Activated CD4-positive, alpha-beta T cell treated with anti-CD3 and anti-CD28 coated beads for 36 hours (primary cell): ENCODE data around the gene SEPTIN6. TPM values are rescaled to one million over a fixed set of nuclear protein-coding genes. Genes with fewer than 3 reads are reported as not detected.

Experiments
- ATAC-seq: fragments of 200-7000 bp; cut with Tn5 transposase; one replicate; pipeline ENCODE4 v1.10.0; 2021; ENCODE audit warnings: mild to moderate bottlenecking, moderate library complexity
- CTCF ChIA-PET: fragments of 350-600 bp; sonication (Branson Sonifier 250); formaldehyde crosslinking; loops from one replicate; lab custom pipeline; 2021; ENCODE audit warnings: antibody characterized with exemption; lab: Charles Lee
- POLR2A ChIA-PET: fragments of 350-600 bp; sonication (Branson Sonifier 250); formaldehyde crosslinking; loops from one replicate; lab custom pipeline; 2021; ENCODE audit warnings: antibody characterized with exemption, inconsistent platforms; lab: Charles Lee
- DNase-seq: peaks from one replicate; pipeline ENCODE4 v3.0.0-alpha.2; 2020
- H3K27ac Mint-ChIP-seq: one replicate; pipeline ENCODE4 v1.8.0; 2021; ENCODE audit warnings: mixed read lengths
- H3K27me3 Mint-ChIP-seq: one replicate; pipeline ENCODE4 v1.8.0; 2021; ENCODE audit warnings: mixed read lengths
- H3K36me3 Mint-ChIP-seq: one replicate; pipeline ENCODE4 v1.8.0; 2021; ENCODE audit warnings: low read depth, mixed read lengths
- H3K4me1 Mint-ChIP-seq: one replicate; pipeline ENCODE4 v1.8.0; 2021; ENCODE audit warnings: mixed read lengths
- H3K4me3 Mint-ChIP-seq: one replicate; pipeline ENCODE4 v1.8.0; 2021; ENCODE audit warnings: mild to moderate bottlenecking, moderate library complexity, mixed read lengths
- H3K9me3 Mint-ChIP-seq: one replicate; pipeline ENCODE4 v1.8.0; 2021; ENCODE audit warnings: low read depth, mixed read lengths
- intact Hi-C, 2 experiments: fragments of 100-400 bp; cut with DNase I in 1 of 2; cut with micrococcal nuclease in 1 of 2; formaldehyde crosslinking; loops; one replicate each; pipeline versions ENCODE4 v1.14.2 to v1.15.1; 2022 to 2024; cut with DNase I, micrococcal nuclease
- total RNA-seq, 2 experiments: library from RNA; stranded (reverse); gene quantifications; one replicate each; pipeline ENCODE4 v1.2.3, GENCODE V29; 2021

The SEPTIN6 gene
- total RNA-seq = 100 to 1,000 TPM; 183 to 233 TPM

DNA sequence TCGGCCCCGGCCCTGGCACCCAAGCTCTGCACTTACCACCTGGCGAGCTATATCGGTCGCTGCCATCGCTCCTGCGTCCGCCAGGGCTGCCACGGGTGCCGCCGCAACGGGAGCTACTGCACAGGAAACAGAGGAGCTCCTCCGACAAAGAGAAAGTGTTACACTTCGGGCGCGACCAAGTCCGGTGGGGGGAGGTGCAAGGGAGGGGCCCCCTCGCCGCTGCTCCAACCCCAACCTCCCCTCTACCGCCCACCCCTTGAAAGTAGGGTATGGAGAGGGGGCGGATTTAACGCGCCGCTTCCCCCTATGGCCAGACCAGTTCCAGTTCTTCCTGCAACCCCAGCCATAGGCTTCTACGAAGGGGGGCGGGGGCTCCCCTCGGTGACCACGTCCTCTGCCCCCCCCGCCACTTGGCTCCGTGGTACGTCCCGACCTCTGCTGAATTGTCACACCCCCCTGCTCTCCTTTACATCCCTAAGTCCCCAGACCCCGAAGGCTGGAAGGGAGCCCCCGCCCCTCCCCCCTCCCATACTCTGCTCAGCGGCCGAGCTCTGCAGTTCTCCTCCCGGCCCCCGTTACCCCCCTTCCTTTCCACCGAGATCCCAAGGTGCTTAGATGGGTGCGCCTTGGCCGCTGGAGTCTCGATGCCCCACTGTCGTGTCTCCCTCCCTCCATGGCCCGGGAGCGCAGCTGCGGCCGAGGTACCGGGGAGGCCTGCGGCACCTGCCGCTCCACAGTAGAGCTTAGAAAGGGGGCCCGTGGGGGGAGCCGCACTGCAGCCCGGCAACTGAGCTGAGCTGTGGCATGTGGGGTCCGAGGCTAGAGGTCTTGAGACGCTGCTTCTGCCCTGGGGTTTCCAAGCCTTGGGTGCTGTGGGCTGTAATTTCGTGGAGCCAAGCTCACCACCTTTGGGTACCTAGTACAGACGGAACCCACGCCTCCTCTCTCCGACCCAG, at the start of gene SEPTIN6:
Gene SEPTIN6, minus strand, starts transcription at position 129 of the 956 bp plus-strand sequence. Its CDS starts 63 bp downstream, at position 66.
- H3K9me3 Mint-ChIP-seq = no peaks in the 10 kb centered on the region
- ATAC-seq = peak; percentile 53
- peaks cover 3% of the 10 kb centered on the region for H3K4me1 Mint-ChIP-seq
- H3K27me3 Mint-ChIP-seq = no peaks in the 10 kb centered on the region
- peak within 1 kb of the TSS; percentile 98 for H3K27ac Mint-ChIP-seq
- intact Hi-C loops = loop anchor here (1.0 to 10.0 kb wide), 13 partner anchors 15 to 459 kb away; partner anchors contain the start of genes UBE2A (in 2 of the 2), NDUFA1 (in 1 of the 2), NKRF (in 1 of the 2) and PGRMC1 (in 1 of the 2)
- ChIA-PET CTCF (interaction anchor here (0.6 to 1.7 kb wide), 8 partner anchors 10 to 220 kb away, joined by 3 to 12 read pairs (median 3); partner anchors contain the start of gene SOWAHD), POLR2A (interaction anchor here (0.6 to 2.7 kb wide), 10 partner anchors 9 to 119 kb away, joined by 3 to 16 read pairs (median 6); no protein-coding TSS in a partner anchor)
- H3K36me3 Mint-ChIP-seq = peaks cover 17% of the 10 kb centered on the region
- peak within 1 kb of the TSS; percentile 98 for H3K4me3 Mint-ChIP-seq
- peak; percentile 90 for DNase-seq

DNA sequence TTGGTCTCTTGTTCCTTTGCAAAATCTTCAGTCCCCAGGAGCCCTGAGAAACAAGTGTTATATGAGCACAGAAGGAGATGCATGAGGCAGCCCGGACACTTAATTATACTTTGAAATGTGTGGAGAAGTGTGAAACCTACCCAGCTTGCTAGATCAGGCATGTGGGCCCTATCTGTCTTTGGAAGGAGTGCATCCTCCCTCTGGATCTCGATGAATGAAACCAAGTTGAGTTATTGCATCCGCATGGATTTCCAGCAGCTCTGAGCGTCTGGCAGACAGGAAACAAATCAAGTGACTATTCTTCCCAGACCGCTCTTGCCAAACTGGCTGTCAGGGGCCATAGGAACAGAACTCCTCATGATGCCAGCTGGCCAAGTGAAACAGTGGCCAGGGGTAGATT, 45.8 kb upstream of the SEPTIN6 start:
- ChIA-PET CTCF (interaction anchor here (2.1 kb wide), 1 partner anchor 9 kb away, joined by 5 read pairs; no protein-coding TSS in a partner anchor), POLR2A (no interaction called here)
- DNase-seq = no peak
- no peak for ATAC-seq
- Mint-ChIP-seq H3K27me3 (no peaks in the 10 kb centered on the region), H3K4me1 (no peaks in the 10 kb centered on the region), H3K9me3 (no peaks in the 10 kb centered on the region), H3K36me3 (no peaks in the 10 kb centered on the region), H3K27ac (no peak overlapping the region), H3K4me3 (no peak overlapping the region)
- intact Hi-C loops = no loop called here

DNA sequence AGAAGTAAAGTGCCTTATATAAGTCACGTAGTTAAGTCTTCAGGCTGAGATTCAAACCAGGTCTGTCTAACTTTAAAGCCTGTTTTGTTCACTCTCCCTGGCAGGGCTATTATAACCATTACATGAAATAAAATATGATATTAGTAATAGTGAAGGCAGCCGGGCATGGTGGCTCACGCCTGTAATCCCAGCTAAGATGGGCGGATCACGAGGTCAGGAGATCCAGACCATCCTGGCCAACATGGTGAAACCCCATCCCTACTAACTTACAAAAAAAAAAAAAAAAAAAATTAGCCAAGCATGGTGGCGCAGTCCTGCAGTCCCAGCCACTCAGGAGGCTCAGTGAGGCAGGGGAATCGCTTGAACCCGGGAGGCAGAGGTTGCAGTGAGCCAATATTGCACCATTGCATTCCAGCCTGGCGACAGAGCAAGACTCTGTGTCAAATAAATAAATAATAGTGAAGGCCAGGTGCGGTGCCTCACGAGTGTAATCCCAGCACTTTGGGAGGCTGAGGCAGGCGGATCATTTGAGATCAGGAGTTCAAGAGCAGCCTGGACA, 43.3 kb upstream of the SEPTIN6 start:
- ATAC-seq = no peak
- CTCF ChIA-PET = interaction anchor here (1.1 to 1.5 kb wide), 2 partner anchors 19 to 22 kb away, joined by 3 to 4 read pairs; partner anchors contain the start of gene SOWAHD
- H3K36me3 Mint-ChIP-seq = no peaks in the 10 kb centered on the region
- no peak overlapping the region for H3K4me3 Mint-ChIP-seq
- intact Hi-C loops = no loop called here
- POLR2A ChIA-PET = no interaction called here
- no peak overlapping the region for H3K27ac Mint-ChIP-seq
- DNase-seq = no peak
- no peaks in the 10 kb centered on the region for H3K4me1 Mint-ChIP-seq
- no peaks in the 10 kb centered on the region for H3K27me3 Mint-ChIP-seq
- no peaks in the 10 kb centered on the region for H3K9me3 Mint-ChIP-seq

DNA sequence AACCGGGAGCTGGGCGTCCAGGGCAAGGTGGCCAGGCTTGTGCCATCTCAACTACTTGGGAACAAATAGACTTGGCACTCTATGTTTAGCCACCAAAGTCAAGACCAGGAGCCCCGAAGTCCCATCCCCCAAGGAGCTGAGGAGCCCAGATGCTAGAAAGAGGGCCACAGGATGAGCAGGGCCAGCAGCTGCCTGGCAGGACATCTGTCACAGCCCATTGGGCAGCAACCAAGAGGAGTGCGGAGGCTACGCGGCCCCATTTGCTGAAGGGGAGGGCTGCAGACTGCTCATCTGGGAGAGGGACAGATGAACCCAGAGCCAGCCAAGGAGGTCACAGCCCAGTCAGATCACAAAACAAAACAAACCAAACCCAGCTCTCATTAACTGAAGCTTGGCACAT, 42.5 kb upstream of the SEPTIN6 start:
- Mint-ChIP-seq H3K27ac (no peak overlapping the region), H3K4me3 (no peak overlapping the region), H3K4me1 (no peaks in the 10 kb centered on the region), H3K9me3 (no peaks in the 10 kb centered on the region), H3K36me3 (no peaks in the 10 kb centered on the region), H3K27me3 (no peaks in the 10 kb centered on the region)
- ChIA-PET POLR2A (interaction anchor here (0.7 kb wide), 1 partner anchor 242 kb away, joined by 3 read pairs; no protein-coding TSS in a partner anchor), CTCF (interaction anchor here (1.0 to 1.5 kb wide), 3 partner anchors 18 to 220 kb away, joined by 3 to 4 read pairs (median 3); partner anchors contain the start of gene SOWAHD)
- intact Hi-C loops = no loop called here
- DNase-seq (no peak), ATAC-seq (no peak)

DNA sequence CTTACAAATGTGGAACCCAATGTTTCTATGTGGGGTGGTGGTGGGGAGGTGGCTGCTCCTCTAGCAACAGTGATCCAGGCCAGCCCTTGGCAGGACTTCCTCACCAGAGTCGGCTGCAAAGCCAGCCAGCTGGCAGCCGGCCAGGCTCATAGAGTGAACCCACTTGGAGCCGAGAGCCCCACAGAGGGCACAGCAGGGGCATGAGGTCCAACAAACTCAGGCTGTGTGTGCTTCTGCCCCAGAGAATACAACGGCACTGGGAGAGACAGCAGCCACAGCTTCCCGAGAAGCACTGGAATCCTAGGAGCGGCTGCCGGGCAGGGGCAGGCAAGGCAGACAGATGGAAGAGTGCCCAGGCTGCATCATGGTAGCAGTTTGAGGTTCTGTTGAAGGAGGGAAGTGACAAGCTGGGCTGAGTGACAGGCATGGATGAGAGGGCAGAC, 42.0 kb upstream of the SEPTIN6 start:
- ChIA-PET POLR2A (no interaction called here), CTCF (interaction anchor here (1.0 to 1.5 kb wide), 3 partner anchors 17 to 219 kb away, joined by 3 to 4 read pairs (median 3); partner anchors contain the start of gene SOWAHD)
- DNase-seq (no peak), ATAC-seq (no peak)
- no peak overlapping the region for H3K27ac Mint-ChIP-seq
- H3K4me1 Mint-ChIP-seq = no peaks in the 10 kb centered on the region
- H3K9me3 Mint-ChIP-seq = no peaks in the 10 kb centered on the region
- intact Hi-C loops = loop anchor here in 1 of 2 experiments (5.0 kb wide), 2 partner anchors 128 to 218 kb away; partner anchors contain the start of gene NKRF
- no peaks in the 10 kb centered on the region for H3K36me3 Mint-ChIP-seq
- H3K4me3 Mint-ChIP-seq = no peak overlapping the region
- no peaks in the 10 kb centered on the region for H3K27me3 Mint-ChIP-seq

DNA sequence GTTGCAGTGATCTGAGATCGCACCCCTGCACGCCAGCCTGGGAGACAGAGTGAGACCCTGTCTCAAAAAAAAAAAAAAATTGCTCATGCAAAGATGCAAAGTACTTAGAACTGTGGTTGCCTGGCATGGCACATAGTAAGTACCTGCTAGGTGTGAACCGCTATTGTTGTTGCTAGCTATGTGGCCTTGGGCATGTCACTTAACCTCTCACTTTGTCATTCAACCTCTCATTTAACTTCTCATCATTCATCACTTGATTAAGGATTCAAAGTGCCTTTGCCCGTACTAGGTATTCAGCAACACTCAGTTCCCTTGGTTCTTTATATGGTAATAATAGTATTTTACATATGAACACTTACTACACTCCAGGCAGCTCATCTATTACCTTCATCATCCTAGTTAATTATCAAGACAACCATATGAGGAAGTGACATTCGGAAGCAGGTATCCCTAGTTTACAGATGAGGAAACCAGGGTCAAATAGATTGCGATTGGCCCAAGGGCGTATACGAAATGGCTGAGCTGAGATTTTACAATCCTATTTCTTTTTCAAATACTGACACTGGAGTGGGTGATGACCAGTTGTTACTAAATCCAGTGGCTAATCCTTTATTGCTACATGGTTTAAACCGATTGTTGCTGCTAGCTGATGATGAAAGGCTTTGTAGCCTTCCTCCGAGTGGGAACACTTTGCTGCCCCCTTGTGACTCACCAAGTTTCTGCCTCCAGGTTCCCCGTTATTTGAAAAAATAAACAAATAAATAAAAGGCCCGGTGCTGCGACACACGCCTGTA, 36.6 kb upstream of the SEPTIN6 start:
- H3K4me1 Mint-ChIP-seq = peaks cover 6% of the 10 kb centered on the region
- ChIA-PET CTCF (interaction anchor here (0.6 to 2.3 kb wide), 22 partner anchors 9 to 521 kb away, joined by 3 to 10 read pairs (median 4); partner anchors contain the start of gene RPL39), POLR2A (no interaction called here)
- intact Hi-C loops = loop anchor here (1.0 to 5.0 kb wide), 5 partner anchors 31 to 213 kb away; partner anchors contain the start of gene NKRF (in 1 of the 2)
- no peaks in the 10 kb centered on the region for H3K9me3 Mint-ChIP-seq
- DNase-seq (peak; percentile 74), ATAC-seq (peak; percentile 60)
- H3K27ac Mint-ChIP-seq = no peak overlapping the region
- no peak overlapping the region for H3K4me3 Mint-ChIP-seq
- H3K27me3 Mint-ChIP-seq = no peaks in the 10 kb centered on the region
- H3K36me3 Mint-ChIP-seq = no peaks in the 10 kb centered on the region

DNA sequence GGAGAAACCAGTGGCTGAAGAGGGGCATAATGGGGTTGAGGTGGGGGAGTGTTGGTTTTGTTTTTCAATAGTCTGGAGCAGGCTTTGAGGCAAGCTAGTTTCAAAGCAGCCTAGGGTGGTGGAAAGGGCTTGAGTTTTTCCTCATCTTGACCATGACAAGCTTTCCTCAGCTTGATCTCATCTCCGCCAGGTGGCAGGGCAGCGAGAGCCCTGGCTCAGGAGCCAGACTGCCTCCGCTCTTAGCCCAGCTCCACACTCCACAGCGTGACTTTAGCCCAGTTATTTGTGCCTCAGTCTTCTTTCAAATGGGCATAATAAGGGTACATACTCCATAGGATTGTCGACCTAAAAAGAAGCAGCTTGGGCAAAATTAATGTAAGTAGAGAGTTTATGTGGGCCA, 35.5 kb upstream of the SEPTIN6 start:
- intact Hi-C loops = no loop called here
- ATAC-seq (no peak), DNase-seq (no peak)
- peaks cover 6% of the 10 kb centered on the region for H3K4me1 Mint-ChIP-seq
- no peaks in the 10 kb centered on the region for H3K36me3 Mint-ChIP-seq
- ChIA-PET POLR2A (no interaction called here), CTCF (interaction anchor here (0.7 to 2.3 kb wide), 12 partner anchors 10 to 523 kb away, joined by 3 to 9 read pairs (median 4); partner anchors contain the start of gene RPL39)
- H3K9me3 Mint-ChIP-seq = no peaks in the 10 kb centered on the region
- no peak overlapping the region for H3K4me3 Mint-ChIP-seq
- H3K27me3 Mint-ChIP-seq = no peaks in the 10 kb centered on the region
- H3K27ac Mint-ChIP-seq = no peak overlapping the region

DNA sequence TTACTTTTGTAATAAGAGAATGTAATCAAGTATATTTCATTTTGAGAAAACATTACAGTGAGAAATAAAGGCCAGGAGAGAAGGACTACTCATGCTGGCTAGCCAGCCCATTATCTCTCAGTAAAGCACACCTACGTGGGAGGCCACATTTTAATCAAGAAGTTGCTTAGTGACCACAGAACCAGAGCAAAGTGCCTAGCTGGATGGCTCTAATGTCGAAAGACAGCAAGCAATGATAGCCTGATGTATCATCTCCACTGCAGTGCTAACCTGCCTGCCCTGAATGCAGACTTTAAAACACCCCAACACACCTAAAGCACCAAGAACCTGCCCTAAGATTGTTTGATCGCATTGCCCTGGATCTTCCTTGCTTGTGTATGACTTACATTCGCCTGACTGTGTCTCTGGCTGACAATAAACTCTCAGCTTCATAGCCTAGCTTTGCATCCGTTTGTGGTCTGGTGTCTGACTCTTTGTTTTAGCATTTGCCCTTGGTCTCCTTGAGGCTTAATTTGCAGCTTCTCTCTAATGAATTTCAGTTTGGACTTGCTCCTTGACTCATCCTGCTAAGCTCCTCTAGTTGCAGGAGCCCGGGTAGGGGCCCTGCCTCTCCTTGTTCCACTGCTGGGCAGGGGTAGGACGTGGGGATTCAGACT, 34.1 kb upstream of the SEPTIN6 start:
- Mint-ChIP-seq H3K27ac (peak overlapping the region; percentile 67), H3K4me3 (peak overlapping the region; percentile 15), H3K36me3 (no peaks in the 10 kb centered on the region), H3K27me3 (no peaks in the 10 kb centered on the region), H3K9me3 (no peaks in the 10 kb centered on the region), H3K4me1 (peaks cover 6% of the 10 kb centered on the region)
- intact Hi-C loops = no loop called here
- DNase-seq (peak; percentile 5), ATAC-seq (peak; percentile 81)
- ChIA-PET POLR2A (interaction anchor here (0.6 kb wide), 1 partner anchor 34 kb away, joined by 4 read pairs; the partner anchor contains the start of gene SEPTIN6), CTCF (interaction anchor here (0.6 to 2.3 kb wide), 9 partner anchors 18 to 211 kb away, joined by 3 to 5 read pairs (median 4); partner anchors contain the start of genes RPL39 and SEPTIN6)

DNA sequence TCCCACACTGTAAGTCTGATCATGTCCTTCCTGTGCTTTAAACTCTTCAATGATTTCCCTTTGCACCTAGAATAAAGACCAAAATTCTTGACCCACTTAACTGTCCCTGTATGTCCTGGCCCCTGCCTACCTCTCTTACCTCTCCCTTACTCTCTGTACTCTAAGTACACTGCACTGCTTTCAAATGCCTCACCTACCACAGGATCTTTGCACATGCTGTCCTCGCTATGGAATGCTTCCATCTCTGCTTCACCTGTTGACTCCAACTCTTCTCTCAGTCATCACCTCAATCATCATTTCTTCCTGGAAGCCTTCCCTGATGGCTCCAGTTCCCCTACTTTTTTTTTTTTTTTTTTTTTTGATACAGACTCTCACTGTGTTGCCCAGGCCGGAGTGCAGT, 29.0 kb upstream of the SEPTIN6 start:
- no peak for DNase-seq
- H3K27me3 Mint-ChIP-seq = no peaks in the 10 kb centered on the region
- no peak overlapping the region for H3K4me3 Mint-ChIP-seq
- H3K9me3 Mint-ChIP-seq = no peaks in the 10 kb centered on the region
- ATAC-seq = no peak
- H3K27ac Mint-ChIP-seq = no peak overlapping the region
- H3K4me1 Mint-ChIP-seq = peaks cover 1% of the 10 kb centered on the region
- no peaks in the 10 kb centered on the region for H3K36me3 Mint-ChIP-seq
- POLR2A ChIA-PET = no interaction called here
- intact Hi-C loops = no loop called here
- CTCF ChIA-PET = no interaction called here

DNA sequence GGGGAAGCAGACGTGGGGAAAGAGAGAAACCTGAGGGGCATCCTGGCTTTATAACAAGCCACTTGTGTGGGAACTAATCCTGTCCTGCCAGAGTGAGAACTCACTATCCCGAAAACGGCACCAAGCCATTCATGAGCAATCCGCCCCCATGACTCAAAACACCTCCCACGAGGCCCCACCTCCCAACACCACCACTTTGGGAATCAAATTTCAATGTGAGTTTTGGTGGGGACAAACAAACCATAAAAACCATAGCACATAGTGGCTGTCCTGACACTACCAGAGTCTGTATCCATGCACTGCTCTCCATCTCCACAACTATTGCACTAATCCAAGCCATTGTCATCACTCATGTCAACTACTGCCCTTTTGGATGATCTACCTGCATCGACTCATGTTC, 28.5 kb upstream of the SEPTIN6 start:
- no peak overlapping the region for H3K4me3 Mint-ChIP-seq
- no peak for DNase-seq
- intact Hi-C loops = no loop called here
- H3K4me1 Mint-ChIP-seq = no peaks in the 10 kb centered on the region
- no peak overlapping the region for H3K27ac Mint-ChIP-seq
- ChIA-PET POLR2A (no interaction called here), CTCF (interaction anchor here (0.6 kb wide), 1 partner anchor 26 kb away, joined by 3 read pairs; no protein-coding TSS in a partner anchor)
- no peaks in the 10 kb centered on the region for H3K27me3 Mint-ChIP-seq
- ATAC-seq = no peak
- H3K36me3 Mint-ChIP-seq = no peaks in the 10 kb centered on the region
- no peaks in the 10 kb centered on the region for H3K9me3 Mint-ChIP-seq
